ENCODE data around the gene KASH5. TPM values are rescaled to one million over a fixed set of nuclear protein-coding genes. Genes with fewer than 3 reads are reported as not detected.

Gene KASH5
- total and polyA plus RNA-seq, 2 of the 13 experiments (the other 11 are each of a cell fraction or from before 2014, with no cell fraction given): not detected

DNA sequence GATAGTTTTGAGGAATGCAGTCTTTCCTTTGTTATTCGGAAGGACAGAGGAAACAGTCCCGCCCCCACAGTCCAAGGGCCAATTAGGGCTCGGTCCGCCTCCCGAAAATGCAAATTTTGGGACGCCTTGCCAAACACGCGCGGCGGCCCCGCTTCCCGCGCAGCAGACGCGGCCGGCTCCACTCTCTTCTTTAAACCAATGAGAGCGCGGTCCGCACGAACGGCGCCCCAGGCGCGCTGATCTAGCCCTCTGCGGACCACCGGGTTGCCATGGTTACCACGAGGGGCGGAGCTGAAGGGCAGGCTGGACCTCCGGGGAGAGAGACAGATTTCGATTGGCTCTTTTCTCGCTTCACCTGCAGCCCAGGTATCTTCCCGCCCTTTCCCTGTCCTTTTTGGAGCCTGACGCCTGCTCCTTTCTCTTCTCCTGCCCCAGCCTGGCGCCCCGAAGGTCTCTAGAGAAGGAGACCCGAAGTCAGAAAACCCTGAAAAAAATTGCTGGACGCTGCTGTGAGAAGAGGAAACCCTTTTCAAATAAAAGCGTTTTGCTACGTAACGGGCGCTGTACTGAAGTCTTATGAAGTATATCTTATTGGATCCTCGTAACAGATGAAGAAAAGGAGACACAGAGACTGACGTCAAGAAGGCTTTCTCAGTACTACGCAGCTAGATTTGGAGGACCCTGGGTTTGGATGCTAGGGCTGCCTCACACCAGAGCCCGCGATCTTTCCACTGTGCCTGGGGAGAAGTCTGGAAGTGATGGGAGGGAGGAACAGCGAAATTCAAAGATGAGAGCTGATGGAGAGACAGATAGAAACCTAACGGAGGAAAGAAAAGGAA, 33.2 kb downstream of the KASH5 start (continued):
- TF ChIP-seq, protein P1, sequence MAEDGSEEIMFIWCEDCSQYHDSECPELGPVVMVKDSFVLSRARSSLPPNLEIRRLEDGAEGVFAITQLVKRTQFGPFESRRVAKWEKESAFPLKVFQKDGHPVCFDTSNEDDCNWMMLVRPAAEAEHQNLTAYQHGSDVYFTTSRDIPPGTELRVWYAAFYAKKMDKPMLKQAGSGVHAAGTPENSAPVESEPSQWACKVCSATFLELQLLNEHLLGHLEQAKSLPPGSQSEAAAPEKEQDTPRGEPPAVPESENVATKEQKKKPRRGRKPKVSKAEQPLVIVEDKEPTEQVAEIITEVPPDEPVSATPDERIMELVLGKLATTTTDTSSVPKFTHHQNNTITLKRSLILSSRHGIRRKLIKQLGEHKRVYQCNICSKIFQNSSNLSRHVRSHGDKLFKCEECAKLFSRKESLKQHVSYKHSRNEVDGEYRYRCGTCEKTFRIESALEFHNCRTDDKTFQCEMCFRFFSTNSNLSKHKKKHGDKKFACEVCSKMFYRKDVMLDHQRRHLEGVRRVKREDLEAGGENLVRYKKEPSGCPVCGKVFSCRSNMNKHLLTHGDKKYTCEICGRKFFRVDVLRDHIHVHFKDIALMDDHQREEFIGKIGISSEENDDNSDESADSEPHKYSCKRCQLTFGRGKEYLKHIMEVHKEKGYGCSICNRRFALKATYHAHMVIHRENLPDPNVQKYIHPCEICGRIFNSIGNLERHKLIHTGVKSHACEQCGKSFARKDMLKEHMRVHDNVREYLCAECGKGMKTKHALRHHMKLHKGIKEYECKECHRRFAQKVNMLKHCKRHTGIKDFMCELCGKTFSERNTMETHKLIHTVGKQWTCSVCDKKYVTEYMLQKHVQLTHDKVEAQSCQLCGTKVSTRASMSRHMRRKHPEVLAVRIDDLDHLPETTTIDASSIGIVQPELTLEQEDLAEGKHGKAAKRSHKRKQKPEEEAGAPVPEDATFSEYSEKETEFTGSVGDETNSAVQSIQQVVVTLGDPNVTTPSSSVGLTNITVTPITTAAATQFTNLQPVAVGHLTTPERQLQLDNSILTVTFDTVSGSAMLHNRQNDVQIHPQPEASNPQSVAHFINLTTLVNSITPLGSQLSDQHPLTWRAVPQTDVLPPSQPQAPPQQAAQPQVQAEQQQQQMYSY (CRISPR knock-in tag; IDR thresholded peaks at IDR 0.05): no peak
- TF ChIP-seq ADNP (CRISPR knock-in tag; IDR thresholded peaks at IDR 0.05): no peak

DNA sequence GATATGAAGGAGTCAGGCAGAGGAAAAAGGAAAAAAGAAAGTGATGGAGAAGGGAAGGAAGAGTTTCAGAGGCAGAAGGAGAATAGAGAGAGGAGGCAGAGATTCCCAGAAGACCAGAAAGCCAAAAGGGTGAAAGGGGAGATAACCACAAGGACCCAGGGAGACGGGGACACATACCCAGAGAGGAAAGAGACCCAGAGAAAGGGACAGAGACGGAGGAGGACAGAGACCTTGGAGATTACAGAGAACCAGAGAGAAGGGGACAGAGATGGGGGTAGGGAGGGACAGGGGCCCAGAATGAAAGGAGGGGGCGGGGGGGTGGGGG, 33.8 kb downstream of the KASH5 start:
- H3K4me2 ChIP-seq (ENCODE audit: low read depth, low read length): no peak overlapping the region
- H3K4me3 ChIP-seq (replicated peaks in 1 of 3; ENCODE audit: insufficient read depth in 1 of 3, low read depth in 2 of 3, low read length in 3 of 3): no peak overlapping the region
- in situ Hi-C loops (cut with HindIII; ENCODE audit: extremely low pct_ligation_motif_present, low pct_unique_long_range_greater_than_20kb) (no loop called here), intact Hi-C loops (cut with micrococcal nuclease; ENCODE audit: unreplicated experiment) (no loop called here)
- POLR2A ChIA-PET: no interaction called here
- H3K4me1 ChIP-seq (ENCODE audit: insufficient read depth, low read length): 0 out of 2 replicates have a peak, but pooled peaks cover 6% of the 10 kb centered on the region
- TF ChIP-seq BORCS8-MEF2B (CRISPR knock-in tag; IDR thresholded peaks at IDR 0.05) (no peak), CBX1 (IDR thresholded peaks at IDR 0.05; ENCODE audit: low read depth) (no peak), PHF20 (CRISPR knock-in tag; IDR thresholded peaks at IDR 0.05) (no peak), SMYD3 (CRISPR knock-in tag; IDR thresholded peaks at IDR 0.05) (no peak), KDM6A (CRISPR knock-in tag; IDR thresholded peaks at IDR 0.05; ENCODE audit: low read depth) (no peak), MIER3 (CRISPR knock-in tag; IDR thresholded peaks at IDR 0.05; ENCODE audit: borderline replicate concordance) (no peak), HNRNPUL1 (IDR thresholded peaks at IDR 0.05; ENCODE audit: low read depth, low read length) (no peak)
- TF ChIP-seq, protein P2, sequence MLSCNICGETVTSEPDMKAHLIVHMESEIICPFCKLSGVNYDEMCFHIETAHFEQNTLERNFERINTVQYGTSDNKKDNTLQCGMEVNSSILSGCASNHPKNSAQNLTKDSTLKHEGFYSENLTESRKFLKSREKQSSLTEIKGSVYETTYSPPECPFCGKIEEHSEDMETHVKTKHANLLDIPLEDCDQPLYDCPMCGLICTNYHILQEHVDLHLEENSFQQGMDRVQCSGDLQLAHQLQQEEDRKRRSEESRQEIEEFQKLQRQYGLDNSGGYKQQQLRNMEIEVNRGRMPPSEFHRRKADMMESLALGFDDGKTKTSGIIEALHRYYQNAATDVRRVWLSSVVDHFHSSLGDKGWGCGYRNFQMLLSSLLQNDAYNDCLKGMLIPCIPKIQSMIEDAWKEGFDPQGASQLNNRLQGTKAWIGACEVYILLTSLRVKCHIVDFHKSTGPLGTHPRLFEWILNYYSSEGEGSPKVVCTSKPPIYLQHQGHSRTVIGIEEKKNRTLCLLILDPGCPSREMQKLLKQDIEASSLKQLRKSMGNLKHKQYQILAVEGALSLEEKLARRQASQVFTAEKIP (CRISPR knock-in tag; IDR thresholded peaks at IDR 0.05; ENCODE audit: borderline replicate concordance): no peak
- TF ChIP-seq, protein P3, sequence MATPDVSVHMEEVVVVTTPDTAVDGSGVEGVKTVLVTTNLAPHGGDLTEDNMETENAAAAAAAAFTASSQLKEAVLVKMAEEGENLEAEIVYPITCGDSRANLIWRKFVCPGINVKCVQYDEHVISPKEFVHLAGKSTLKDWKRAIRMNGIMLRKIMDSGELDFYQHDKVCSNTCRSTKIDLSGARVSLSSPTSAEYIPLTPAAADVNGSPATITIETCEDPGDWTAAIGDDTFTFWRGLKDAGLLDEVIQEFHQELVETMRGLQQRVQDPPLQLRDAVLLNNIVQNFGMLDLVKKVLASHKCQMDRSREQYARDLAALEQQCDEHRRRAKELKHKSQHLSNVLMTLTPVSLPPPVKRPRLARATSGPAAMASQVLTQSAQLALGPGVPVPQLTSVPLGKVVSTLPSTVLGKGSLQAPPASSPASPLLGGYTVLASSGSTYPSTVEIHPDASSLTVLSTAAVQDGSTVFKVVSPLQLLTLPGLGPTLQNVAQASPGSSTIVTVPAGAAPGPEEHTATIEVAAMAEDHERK (CRISPR knock-in tag; IDR thresholded peaks at IDR 0.05; ENCODE audit: low read depth): no peak
- TF ChIP-seq, protein P4, sequence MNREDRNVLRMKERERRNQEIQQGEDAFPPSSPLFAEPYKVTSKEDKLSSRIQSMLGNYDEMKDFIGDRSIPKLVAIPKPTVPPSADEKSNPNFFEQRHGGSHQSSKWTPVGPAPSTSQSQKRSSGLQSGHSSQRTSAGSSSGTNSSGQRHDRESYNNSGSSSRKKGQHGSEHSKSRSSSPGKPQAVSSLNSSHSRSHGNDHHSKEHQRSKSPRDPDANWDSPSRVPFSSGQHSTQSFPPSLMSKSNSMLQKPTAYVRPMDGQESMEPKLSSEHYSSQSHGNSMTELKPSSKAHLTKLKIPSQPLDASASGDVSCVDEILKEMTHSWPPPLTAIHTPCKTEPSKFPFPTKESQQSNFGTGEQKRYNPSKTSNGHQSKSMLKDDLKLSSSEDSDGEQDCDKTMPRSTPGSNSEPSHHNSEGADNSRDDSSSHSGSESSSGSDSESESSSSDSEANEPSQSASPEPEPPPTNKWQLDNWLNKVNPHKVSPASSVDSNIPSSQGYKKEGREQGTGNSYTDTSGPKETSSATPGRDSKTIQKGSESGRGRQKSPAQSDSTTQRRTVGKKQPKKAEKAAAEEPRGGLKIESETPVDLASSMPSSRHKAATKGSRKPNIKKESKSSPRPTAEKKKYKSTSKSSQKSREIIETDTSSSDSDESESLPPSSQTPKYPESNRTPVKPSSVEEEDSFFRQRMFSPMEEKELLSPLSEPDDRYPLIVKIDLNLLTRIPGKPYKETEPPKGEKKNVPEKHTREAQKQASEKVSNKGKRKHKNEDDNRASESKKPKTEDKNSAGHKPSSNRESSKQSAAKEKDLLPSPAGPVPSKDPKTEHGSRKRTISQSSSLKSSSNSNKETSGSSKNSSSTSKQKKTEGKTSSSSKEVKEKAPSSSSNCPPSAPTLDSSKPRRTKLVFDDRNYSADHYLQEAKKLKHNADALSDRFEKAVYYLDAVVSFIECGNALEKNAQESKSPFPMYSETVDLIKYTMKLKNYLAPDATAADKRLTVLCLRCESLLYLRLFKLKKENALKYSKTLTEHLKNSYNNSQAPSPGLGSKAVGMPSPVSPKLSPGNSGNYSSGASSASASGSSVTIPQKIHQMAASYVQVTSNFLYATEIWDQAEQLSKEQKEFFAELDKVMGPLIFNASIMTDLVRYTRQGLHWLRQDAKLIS (CRISPR knock-in tag; IDR thresholded peaks at IDR 0.05): no peak
- H3K27ac ChIP-seq (ENCODE audit: extremely low read length, insufficient read depth, low read length): no peak overlapping the region
- H2AFZ ChIP-seq (ENCODE audit: low read length): no peak overlapping the region
- CTCF ChIA-PET (ENCODE audit: low intra/inter-chr PET ratio, low total read pairs): no interaction called here
- H4K20me1 ChIP-seq (ENCODE audit: insufficient read depth, low read length): no peaks in the 10 kb centered on the region
- 24% methylated on average over 3 of the region's 3 CpGs for WGBS (ENCODE audit: low lambda C conversion rate)
- H3K9me3 ChIP-seq (ENCODE audit: low read length): no peaks in the 10 kb centered on the region
- no peak for DNase-seq (ENCODE audit: low spot score)
- no peaks in the 10 kb centered on the region for H3K36me3 ChIP-seq (replicated peaks in 1 of 2; ENCODE audit: control insufficient read depth in 1 of 2, insufficient read depth in 2 of 2, low read length in 2 of 2)
- peaks cover 16 to 88% of the 10 kb centered on the region in 2 experiments for H3K27me3 ChIP-seq (ENCODE audit: control insufficient read depth in 1 of 2, insufficient read depth in 2 of 2, low read length in 2 of 2)
- no peak for ATAC-seq
- FAIRE-seq: no peak
- no peak overlapping the region for H3K9ac ChIP-seq (ENCODE audit: insufficient read depth, low read depth, low read length)
- H3K79me2 ChIP-seq (ENCODE audit: insufficient read depth, low read length): no peaks in the 10 kb centered on the region
- no TSS peak for BruUV-seq (replicated peaks)

Data from HepG2 (cell line).